GM23248 (cell line): ENCODE results near the gene SELENOH.

Source experiments
- EZH2 ChIP-seq: fragments of 200-600 bp; sonication (generic); IDR thresholded peaks from 2 replicates; pipeline ENCODE4 v1.6.1; 2018; ENCODE audit warnings: antibody characterized with exemption, mild to moderate bottlenecking; ENCODE audit not compliant: insufficient read depth, poor library complexity, severe bottlenecking
- EZH2phosphoT487 ChIP-seq: fragments of 200-600 bp; sonication (generic); IDR thresholded peaks from 2 replicates; pipeline ENCODE4 v1.6.1; 2018; ENCODE audit warnings: antibody characterized with exemption, moderate library complexity, mild to moderate bottlenecking, low read depth; ENCODE audit not compliant: insufficient read depth

DNA sequence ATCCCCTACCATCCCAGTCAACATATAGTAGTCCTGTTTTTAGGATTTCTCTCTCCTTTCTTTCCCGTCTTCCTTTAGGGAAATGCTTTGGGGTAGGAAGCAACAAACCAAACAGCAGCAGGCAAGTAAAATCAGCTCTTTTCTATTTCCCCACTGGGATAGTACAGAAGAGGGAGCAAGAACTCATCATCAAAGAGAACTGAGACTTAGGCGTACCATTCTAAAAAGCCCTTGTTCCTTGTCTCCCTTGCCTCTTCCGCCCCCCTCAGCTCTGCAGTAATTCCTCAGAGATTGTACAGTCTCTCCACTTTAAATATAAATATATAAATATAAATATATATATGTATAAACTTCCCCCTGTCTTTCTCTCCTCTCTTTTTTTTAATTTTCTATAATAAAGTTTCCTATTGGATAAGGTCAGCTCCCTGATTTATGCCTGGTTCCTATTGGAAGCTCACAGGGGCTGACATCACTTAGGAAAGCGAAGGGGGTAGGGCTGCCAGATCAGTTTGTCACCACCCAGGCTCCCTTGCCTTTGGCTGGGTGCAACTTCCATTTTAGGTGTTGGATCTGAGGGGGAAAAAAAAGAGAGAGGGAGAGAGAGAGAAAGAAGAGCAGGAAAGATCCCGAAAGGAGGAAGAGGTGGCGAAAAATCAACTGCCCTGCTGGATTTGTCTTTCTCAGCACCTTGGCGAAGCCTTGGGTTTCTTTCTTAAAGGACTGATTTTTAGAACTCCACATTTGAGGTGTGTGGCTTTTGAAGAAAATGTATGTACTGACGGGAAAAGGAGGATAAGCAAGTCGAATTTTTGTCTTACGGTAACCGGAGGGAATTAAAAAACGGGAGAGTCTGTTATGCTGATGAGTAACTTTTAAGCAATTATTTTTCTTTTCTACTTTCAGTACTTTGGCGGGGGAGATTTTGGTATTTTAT is 20.3 kb downstream of the SELENOH start, which contains the start of gene CTNND1:
- no peak for TF ChIP-seq EZH2phosphoT487
- no peak for TF ChIP-seq EZH2
